Measurements from ENCODE around the gene C10orf105.

The C10orf105 gene

DNA sequence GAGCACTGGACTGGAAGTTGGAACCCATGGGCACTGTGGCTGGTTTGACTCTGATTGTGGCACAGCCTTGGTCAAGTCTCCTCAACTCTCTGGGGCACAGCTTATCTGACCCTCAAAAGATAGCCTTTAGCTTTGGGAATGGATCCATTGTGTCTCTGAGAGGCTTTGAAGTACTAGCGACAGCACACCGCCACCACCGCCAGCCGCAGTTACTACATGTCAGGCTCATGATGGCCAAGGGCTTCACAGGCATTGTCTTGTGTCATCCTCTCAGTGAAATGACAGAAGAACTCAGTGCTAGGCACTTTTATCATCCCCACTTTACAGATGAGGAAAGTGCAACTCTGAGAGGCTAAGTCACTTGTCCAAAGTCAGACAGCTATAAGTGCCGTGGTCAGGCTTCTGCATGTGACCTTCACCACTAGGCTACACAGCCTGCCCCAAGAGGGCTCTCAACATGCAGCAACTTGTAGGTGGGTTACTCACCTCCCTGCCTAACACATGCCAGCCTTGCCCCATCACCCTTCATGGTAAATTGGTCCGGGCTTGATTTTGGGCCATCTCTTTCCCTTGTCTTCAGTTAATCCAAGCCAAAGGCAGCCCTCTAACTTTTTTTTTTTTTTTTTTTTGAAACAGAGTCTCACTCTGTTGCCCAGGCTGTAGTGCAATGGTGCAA is 44.1 kb downstream of the C10orf105 start:
- DNase-seq, result no peak

DNA sequence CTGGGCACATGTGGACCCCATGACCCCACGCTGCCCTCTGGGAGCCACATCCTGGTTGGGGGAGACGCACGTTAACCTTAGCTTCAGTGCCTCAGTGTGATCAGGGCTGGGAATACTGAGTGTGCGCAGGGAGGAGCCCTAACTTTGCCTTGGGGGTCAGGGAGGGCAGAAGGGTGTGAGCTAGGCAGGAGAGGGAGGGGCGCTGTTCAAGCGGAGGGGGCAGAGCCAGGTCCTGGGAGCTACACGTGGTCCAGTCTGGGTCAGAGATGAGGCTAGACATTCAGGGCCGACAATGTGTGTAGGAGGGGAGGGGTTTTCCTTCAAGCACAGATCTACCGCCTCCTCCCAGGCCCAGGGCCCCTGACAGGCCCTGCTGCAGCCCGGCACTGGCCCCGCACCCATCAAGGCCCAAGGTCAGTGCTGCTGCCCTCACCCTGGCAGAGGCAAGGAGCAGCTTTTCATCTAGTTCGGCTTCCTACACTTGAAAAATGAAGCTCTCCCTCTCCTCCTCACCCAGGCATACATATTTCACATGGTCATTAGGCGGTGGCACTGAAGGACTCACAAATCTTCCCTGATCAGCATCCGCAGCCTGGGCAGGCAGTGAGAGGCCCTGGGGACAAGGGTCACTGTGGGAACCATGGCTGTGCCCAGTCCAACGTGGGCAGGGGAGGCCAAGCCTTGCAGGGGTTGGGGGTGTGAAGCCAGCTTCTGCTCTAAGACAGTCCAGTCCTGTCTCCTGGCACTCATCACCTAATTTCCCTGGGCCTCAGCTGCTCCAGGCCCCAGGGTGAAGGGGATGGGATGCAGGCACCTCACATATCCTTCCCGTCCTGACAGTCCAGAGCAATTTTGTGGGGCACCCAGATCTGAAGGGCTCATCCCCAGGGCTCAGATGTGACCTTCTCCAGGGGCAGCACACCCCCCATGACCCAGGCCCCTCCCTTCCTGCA is 47.3 kb downstream of the C10orf105 start:
- no peak for DNase-seq

DNA sequence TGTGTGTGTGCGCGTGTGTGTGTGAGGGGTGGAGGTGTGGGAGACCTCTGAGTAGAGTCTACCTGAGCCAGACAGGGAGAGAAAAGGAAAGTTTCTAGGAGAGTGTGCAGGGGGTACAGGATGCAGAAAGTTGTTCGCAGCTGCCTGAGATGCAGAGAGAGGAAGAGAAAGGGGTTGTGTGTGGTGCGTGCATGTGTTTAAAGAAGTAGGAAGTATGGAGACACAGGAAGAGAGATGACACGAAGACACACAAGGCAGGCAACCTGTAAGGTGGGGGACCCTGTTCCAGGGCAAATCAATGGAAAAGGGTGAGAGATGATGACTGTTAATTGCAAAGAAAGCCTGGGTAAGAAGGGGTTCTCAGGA is 52.2 kb downstream of the C10orf105 start:
- peak; percentile 64 to 68 for DNase-seq

DNA sequence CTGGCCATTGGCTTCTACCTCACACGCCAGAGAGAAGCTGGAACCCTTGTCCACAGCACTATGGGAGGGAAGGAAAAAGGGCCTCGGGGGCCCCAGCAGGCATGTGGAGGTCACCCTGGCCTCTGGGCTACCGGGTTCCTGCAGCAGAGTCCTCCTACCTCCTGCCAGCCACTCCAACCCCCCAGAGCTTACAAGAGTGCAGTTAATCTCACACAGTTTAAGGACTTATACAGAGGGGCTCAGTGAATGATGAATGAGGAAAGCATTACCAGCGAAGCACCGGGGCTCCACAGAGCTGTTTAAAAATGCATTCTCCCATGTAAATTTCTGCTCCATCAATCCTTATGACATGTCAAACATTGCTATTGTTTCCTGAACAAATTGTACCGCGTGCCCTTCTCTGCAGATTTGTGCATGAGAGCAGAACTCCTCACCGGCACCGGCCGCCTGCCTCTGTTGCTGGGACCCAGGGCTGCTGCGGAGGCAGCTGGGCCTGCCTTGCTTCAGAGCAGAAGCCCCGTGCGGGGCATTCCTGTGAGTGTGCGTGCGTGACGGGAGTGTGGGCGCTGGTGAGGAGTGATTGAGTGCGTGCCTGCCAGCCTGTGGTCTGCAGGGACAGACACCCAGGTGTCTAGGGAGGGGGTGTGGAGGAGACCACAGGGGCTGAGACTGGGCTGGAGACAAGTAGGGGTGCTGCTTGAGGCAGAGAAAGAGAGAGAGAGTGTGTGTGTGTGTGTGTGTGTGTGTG is 52.8 kb downstream of the C10orf105 start:
- no peak for DNase-seq

DNA sequence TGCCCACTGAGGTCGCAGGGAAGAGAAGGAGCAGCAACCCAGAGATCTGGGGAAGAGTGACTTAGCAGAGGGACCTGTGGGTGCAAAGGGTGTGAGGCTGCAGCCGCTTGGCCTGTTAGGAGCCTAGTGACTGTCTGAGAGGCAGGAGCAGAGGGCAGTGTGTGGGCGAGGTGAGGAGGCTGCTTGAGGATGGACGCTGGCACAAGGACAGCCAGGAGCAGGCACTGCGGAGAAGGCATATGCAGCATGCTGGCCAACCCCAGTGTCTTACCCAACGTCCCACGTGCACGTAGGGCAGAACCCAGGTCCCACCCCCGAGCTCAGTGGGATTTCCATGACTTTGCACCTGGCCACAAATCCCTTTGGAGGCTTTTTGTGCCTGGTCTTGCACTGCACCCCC is 54.1 kb downstream of the C10orf105 start:
- DNase-seq, result no peak

DNA sequence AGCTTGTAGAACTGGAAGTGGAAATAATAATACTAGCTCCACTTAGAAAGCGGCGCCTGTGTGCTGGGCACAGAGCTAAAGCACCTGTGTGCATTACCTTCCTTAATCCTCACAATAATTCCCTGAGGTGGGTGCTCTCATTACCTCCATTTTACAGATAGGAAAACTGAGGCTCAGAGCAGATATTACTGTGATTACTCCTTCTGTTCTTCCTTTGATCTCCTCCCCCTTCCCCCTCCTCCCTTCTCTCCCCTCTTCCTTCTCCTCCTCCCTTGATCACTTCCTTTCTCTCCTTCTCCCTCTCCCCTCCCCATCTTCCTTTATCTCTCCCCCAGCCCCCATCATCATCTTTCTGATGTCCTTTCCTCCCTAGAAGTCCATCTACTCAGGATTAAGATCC is 55.0 kb downstream of the C10orf105 start:
- DNase-seq, result no peak

DNA sequence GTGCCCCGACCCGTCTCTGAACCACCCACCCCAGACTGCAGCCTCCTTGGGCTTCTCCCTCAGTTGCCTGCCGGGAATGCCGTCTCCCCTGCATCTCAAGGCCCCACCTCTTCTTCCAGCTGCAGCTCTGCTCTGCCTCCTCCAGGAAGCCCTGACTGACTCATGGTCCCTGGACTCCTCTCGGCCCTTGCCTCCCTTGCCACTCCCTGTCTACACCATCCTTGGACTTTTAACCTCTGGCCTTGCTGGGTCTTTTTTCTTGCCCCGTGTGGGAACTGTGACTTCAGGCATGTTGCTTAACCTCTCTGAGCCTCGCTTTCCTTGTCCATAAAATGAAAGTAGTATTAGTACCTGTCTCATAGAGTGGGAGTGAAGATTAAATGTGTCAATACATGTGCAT is 56.3 kb downstream of the C10orf105 start:
- no peak for DNase-seq

DNA sequence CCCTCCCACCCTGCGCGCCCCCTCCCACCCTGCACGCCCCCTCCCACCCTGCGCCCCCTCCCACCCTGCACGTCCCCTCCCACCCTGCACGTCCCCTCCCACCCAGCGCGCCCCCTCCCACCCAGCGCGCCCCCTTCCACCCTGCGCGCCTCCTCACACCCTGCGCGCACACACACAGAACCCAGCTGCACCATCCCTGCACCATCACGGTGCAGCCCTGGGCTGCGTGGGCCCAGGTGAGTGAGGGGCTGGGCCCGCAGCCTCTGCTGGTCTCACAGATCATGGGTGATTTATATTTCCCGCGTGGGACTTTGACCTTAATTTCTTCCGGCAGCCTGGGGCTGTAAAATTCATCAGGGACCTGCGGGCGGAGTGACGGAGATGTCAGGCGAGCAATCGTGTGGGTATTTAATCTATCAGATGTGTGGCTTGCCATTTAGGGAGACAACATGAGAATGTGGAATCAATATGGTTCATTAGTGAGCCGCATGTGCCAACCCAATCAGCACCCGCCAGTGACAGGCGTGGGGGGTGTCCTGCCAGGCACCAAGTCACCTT is 57.7 kb downstream of the C10orf105 start:
- DNase-seq, result no peak

All from Kasumi-1 (cell line).